GM18870 (cell line): Measurements from ENCODE around the gene ATP8B4.

Source experiments
- ATAC-seq: cut with Tn5 transposase; IDR thresholded peaks from one replicate; pipeline ENCODE4 v1.9.1; 2021; ENCODE audit warnings: moderate library complexity; ENCODE audit not compliant: unreplicated experiment

The ATP8B4 gene

GRCh38 chr15:49870472-49870871, 248.6 kb downstream of the ATP8B4 start:
- ATAC-seq, result no peak

- ATAC-seq, result no peak
Measured at GRCh38 chr15:49868348-49868747, 250.7 kb downstream of the ATP8B4 start.

GRCh38 chr15:49865925-49866757, 252.9 kb downstream of the ATP8B4 start:
- ATAC-seq, result no peak

GRCh38 chr15:49864251-49864650, 254.8 kb downstream of the ATP8B4 start:
- ATAC-seq, result no peak

- no peak for ATAC-seq
Measured at GRCh38 chr15:49863431-49864224, 255.4 kb downstream of the ATP8B4 start.

GRCh38 chr15:49860101-49860500, 258.9 kb downstream of the ATP8B4 start:
- no peak for ATAC-seq

- no peak for ATAC-seq
Measured at GRCh38 chr15:49857496-49858475, 261.2 kb downstream of the ATP8B4 start.

GRCh38 chr15:49855917-49856637, 263.0 kb downstream of the ATP8B4 start:
- ATAC-seq, result no peak

- no peak for ATAC-seq
Measured at GRCh38 chr15:49852756-49853155, 266.3 kb downstream of the ATP8B4 start.

- ATAC-seq, result no peak
Measured at GRCh38 chr15:49848807-49849206, 270.2 kb downstream of the ATP8B4 start.

- ATAC-seq, result no peak
Measured at GRCh38 chr15:49848282-49848724, 270.7 kb downstream of the ATP8B4 start.

- ATAC-seq, result no peak
Measured at GRCh38 chr15:49847423-49848281, 271.4 kb downstream of the ATP8B4 start.

GRCh38 chr15:49844390-49844789, 274.6 kb downstream of the ATP8B4 start:
- no peak for ATAC-seq

GRCh38 chr15:49843725-49844124, 275.3 kb downstream of the ATP8B4 start:
- no peak for ATAC-seq

GRCh38 chr15:49842031-49842730, 276.9 kb downstream of the ATP8B4 start:
- no peak for ATAC-seq

GRCh38 chr15:49832511-49832910, 286.5 kb downstream of the ATP8B4 start:
- no peak for ATAC-seq

GRCh38 chr15:49831206-49831965, 287.6 kb downstream of the ATP8B4 start:
- no peak for ATAC-seq

GRCh38 chr15:49830391-49830790, 288.6 kb downstream of the ATP8B4 start:
- ATAC-seq, result no peak
